GM12801 (cell line): ENCODE measurements around the gene CBLB.

Experiments used
- TF ChIP-seq, protein P1 (sequence below): IDR thresholded peaks from one replicate; pipeline ENCODE4 v1.5.1; 2011; ENCODE audit warnings: control low read depth; ENCODE audit not compliant: insufficient read length; ENCODE audit errors: extremely low read depth

Gene CBLB

DNA sequence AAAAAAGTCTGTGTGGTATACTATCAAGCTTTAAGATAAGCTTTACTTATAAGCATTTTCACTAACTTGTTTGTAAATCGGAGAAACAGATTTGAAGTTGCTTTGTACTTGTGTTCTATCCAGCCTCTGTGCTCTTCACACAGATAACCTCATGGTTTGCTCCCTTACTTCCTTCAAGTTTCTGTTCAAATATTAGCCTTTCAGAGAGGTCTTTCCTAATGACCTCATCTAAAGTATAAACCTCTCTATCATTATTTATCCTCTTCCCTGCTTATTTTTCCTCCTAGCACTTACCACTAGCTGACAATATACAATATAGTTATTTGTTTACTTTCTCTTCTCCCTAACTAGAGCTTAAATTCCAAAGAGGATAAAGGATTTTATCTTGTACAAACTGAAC, 180.0 kb downstream of the CBLB start:
- TF ChIP-seq, protein P1, sequence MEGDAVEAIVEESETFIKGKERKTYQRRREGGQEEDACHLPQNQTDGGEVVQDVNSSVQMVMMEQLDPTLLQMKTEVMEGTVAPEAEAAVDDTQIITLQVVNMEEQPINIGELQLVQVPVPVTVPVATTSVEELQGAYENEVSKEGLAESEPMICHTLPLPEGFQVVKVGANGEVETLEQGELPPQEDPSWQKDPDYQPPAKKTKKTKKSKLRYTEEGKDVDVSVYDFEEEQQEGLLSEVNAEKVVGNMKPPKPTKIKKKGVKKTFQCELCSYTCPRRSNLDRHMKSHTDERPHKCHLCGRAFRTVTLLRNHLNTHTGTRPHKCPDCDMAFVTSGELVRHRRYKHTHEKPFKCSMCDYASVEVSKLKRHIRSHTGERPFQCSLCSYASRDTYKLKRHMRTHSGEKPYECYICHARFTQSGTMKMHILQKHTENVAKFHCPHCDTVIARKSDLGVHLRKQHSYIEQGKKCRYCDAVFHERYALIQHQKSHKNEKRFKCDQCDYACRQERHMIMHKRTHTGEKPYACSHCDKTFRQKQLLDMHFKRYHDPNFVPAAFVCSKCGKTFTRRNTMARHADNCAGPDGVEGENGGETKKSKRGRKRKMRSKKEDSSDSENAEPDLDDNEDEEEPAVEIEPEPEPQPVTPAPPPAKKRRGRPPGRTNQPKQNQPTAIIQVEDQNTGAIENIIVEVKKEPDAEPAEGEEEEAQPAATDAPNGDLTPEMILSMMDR: no peak

DNA sequence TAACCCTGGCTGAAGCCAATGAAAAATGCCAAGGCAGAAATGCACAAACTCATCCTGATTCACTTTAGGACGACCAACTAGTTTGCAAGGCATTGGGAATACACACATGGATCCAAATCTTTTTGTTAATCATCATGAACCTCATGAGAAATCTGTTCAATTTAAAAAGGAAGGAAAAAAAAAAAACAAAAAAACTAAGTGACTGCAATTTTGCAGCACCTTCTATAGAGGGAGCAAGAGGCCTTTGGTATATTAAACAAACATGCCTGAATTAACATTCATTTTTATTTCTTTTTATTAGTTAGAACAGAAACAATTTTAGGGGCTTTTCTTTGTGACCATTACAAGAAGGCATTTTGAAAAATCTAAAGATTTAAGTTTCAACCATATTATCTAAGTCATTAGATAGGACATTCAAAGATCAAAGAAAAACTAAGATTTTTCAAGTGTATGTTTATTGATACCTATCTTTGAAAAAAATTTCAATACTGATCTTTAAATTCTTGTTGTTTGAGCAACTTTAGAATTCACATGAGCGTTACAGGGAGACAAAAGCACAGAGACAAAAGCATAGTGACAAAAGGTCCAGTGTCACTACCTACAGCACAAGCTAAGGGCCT, 182.4 kb downstream of the CBLB start:
- TF ChIP-seq, protein P1: peak; percentile 46

DNA sequence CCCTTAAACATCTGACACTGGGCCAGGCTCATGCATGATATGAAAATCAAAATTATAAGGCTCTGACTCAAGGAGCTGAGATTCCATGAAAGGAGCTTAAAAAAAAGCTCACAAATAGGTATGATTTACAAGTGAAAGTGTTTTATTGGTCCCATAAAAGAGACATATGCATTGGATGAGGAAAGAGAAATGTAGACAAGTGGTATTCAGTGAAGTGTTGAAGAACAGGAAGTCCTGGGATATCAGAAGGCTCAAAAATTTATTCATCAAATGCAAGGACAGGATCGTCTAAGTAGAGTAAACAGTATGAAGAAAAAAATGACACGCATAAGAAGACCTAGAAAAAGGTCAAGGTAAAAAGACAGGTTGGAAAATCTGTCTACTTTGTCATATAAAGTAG, 188.9 kb downstream of the CBLB start:
- TF ChIP-seq, protein P1: no peak

DNA sequence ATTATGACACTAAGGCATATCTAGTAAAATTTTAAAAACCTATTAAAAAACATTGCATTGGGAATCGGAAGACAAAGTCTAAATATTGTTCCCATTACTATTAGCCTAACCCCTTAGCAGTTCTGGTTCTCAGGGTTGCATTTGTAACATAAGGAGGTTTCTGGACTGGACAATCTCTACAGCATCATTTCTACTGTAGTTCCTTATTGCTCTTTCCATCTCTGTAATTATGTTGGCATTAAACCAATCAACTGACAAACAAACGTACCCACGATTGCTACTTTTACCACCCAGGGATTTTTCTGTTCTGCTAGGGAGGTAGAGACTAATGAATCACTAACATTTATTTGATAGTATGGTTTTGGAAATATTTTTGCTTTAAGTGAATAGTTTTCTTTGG, 190.8 kb downstream of the CBLB start:
- TF ChIP-seq, protein P1: no peak

DNA sequence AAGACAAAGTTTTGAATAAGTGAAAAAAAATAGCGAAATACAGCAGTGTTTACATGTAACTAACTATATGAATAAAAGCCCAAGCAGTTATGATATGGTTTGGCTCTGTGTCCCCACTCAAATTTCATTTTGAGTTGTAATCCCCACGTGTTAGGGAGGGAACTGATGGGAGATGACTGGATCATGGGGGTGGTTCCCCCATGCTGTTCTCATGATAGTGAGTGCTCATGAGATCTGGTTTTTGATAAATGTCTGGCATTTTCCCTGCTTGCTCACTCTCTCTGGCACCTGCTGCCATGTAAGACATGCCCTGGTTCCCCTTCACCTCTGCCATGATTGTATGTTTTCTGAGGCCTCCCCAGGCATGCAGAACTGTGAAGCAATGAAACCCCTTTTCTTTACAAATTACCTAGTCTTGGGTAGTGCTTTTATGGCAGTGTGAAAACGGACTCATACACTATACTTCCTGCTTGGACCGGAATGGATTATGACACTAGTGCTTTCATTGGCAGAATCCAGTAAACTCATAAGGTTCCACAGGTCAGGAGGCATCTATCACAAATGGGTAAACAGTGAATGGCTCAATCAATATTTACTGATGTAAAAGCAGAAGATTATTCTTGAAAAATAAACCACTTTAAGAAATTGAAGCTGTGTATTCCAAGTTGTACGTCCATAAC, 192.1 kb downstream of the CBLB start:
- TF ChIP-seq, protein P1: no peak

DNA sequence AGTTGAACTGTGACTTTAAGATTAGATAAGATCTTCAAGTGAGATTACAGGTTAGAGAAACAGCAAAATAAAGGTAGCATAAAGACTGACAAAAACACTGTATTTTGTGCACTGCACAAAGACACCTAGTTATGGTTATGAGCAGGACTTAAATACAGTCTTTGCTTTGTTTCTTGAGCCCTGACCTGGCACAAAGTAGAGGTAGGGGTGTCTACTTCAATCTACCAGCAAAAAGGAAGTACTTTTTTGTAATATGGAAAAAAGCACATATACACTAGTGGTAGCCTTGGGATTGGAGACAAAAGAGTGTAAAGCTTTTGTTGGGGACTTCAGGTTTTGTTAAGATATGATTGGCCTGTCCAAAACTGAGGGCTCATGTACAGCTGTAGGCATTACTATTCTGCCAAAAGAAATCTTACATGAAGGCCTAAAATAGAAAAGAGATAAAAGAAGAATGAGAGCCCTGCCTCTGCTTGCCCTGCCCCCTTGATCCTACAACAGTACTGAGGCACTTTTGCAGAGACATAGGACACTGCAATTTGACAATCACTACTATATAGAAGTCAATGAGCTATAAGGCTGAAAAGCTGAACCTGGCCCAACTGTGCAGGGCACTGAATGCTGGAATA, 194.3 kb downstream of the CBLB start:
- TF ChIP-seq, protein P1: no peak

DNA sequence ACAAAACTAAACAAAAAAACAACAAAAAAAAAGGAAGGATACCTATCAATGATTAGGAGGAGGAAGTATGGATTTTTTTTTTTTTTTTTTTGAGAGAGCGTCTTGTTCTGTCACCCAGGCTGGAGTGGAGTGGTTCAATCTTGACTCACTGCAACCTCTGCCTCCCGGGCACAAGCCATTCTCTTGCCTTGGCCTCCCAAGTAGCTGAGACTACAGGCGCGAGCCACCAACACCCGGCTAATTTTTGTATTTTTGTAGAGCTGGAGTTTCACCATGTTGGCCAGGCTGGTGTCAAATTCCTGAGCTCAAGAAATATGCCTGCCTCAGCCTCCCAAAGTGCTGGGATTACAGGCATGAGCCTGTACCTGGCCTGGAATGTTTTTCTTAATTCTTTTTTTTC, 195.8 kb downstream of the CBLB start:
- TF ChIP-seq, protein P1: no peak
